GM12878 (cell line): ENCODE results near the gene OTOS. TPM values are rescaled to one million over a fixed set of nuclear protein-coding genes. Genes with fewer than 3 reads are reported as not detected.

Source experiments
- ATAC-seq: fragments of 200-7000 bp; cut with Tn5 transposase; 3 replicates; pipeline ENCODE4 v1.9.1; 2020; ENCODE audit warnings: mild to moderate bottlenecking, moderate library complexity
- BruUV-seq: library from RNA; stranded (reverse); fragments of 400-500 nt; replicated peaks from 2 replicates; lab custom pipeline; 2021; lab: Mats Ljungman, UMichigan
- CTCF ChIA-PET: fragments of 300-600 bp; sonication (Branson Sonifier 250); formaldehyde crosslinking; extraction: SDS; loops from one replicate; lab custom pipeline; 2021; ENCODE audit warnings: inconsistent platforms; lab: Yijun Ruan, JAX
- POLR2A ChIA-PET: fragments of 350-600 bp; formaldehyde crosslinking; extraction: SDS; loops from one replicate; lab custom pipeline; 2021; ENCODE audit warnings: inconsistent platforms; lab: Charles Lee
- RAD21 ChIA-PET: fragments of 300-600 bp; sonication (Branson Sonifier 250); formaldehyde crosslinking; loops from one replicate; lab custom pipeline; 2023; ENCODE audit warnings: antibody characterized with exemption; ENCODE audit not compliant: unreplicated experiment; lab: Charles Lee
- SMC1A ChIA-PET: fragments of 300-600 bp; sonication (Branson Sonifier 250); formaldehyde crosslinking; loops from one replicate; lab custom pipeline; 2023; ENCODE audit not compliant: unreplicated experiment, uncharacterized antibody; lab: Charles Lee
- DNase-seq: peaks from one replicate; pipeline ENCODE4 v3.0.0-alpha.2; 2011; ENCODE audit warnings: low read depth, low spot score
- FAIRE-seq: peaks from 3 replicates; lab custom pipeline; 2011; peaks lifted over from hg19 to GRCh38; lab: Jason Lieb, UNC
- H2AFZ ChIP-seq: 2 replicates; pipeline ENCODE4 v1.6.0; 2011; ENCODE audit warnings: low read depth, low read length, control low read depth; ENCODE audit not compliant: control insufficient read depth
- H3K27ac ChIP-seq: 2 replicates; pipeline ENCODE4 v1.5.1; 2011; ENCODE audit warnings: control low read depth; ENCODE audit not compliant: control insufficient read depth, insufficient read depth
- H3K27me3 ChIP-seq, 2 experiments: replicated peaks in 1 of 2; 2 replicates each; pipeline versions ENCODE4 v1.6.0 to v1.6.1; 2011; ENCODE audit warnings: low read length in 1 of 2; ENCODE audit not compliant: control insufficient read depth in 2 of 2, insufficient read depth in 2 of 2
- H3K36me3 ChIP-seq, 2 experiments: 2 replicates each; pipeline ENCODE4 v1.5.1; 2011; ENCODE audit warnings: low read length in 1 of 2; ENCODE audit not compliant: control insufficient read depth in 2 of 2, insufficient read depth in 2 of 2
- H3K4me1 ChIP-seq: 2 replicates; pipeline ENCODE4 v1.6.1; 2011; ENCODE audit warnings: mild to moderate bottlenecking, low read length, moderate library complexity, mixed read lengths; ENCODE audit not compliant: control insufficient read depth, insufficient read depth
- H3K4me2 ChIP-seq: 2 replicates; pipeline ENCODE4 v1.6.0; 2011; ENCODE audit warnings: control low read depth; ENCODE audit not compliant: control insufficient read depth, insufficient read depth
- H3K4me3 ChIP-seq: fragments of 200-600 bp; sonication (generic); 2 replicates; pipeline ENCODE4 v1.5.1; 2016
- H3K79me2 ChIP-seq: 2 replicates; pipeline ENCODE4 v1.6.0; 2011; ENCODE audit warnings: low read length; ENCODE audit not compliant: control insufficient read depth, insufficient read depth
- H3K9ac ChIP-seq: 2 replicates; pipeline ENCODE4 v1.8.0; 2011; ENCODE audit warnings: low read length, control low read depth, mixed read lengths; ENCODE audit not compliant: control insufficient read depth, insufficient read depth
- H3K9me3 ChIP-seq: replicated peaks from 3 replicates; pipeline ENCODE4 v1.5.1; 2011; ENCODE audit warnings: mild to moderate bottlenecking, low read length; ENCODE audit not compliant: control insufficient read depth, insufficient read depth
- H4K20me1 ChIP-seq: 2 replicates; pipeline ENCODE4 v1.6.0; 2011; ENCODE audit not compliant: control insufficient read depth, insufficient read depth
- BRCA1 ChIP-seq: IDR thresholded peaks from 2 replicates; pipeline ENCODE4 v1.6.1; 2011; ENCODE audit warnings: low read depth, low read length, improper control_type of control experiment
- FOS ChIP-seq: IDR thresholded peaks from 3 replicates; pipeline ENCODE4 v1.6.1; 2011; ENCODE audit warnings: borderline replicate concordance; ENCODE audit not compliant: insufficient read length; ENCODE audit errors: extremely low read depth
- GABPA ChIP-seq: IDR thresholded peaks from 2 replicates; pipeline ENCODE4 v1.6.1; 2014; ENCODE audit warnings: antibody characterized with exemption, low read depth, mild to moderate bottlenecking, inconsistent platforms
- HCFC1 ChIP-seq: fragments of 150-350 bp; IDR thresholded peaks from 2 replicates; pipeline ENCODE4 v1.6.1; 2014; ENCODE audit warnings: low read length
- NBN ChIP-seq: fragments of 450-650 bp; IDR thresholded peaks from 2 replicates; pipeline ENCODE4 v1.6.1; 2016
- PAX5 ChIP-seq: IDR thresholded peaks from 2 replicates; pipeline ENCODE4 v1.6.1; 2011; ENCODE audit warnings: low read depth, low read length, borderline replicate concordance
- RAD21 ChIP-seq: IDR thresholded peaks from 2 replicates; pipeline ENCODE4 v1.6.1; 2011; ENCODE audit warnings: mild to moderate bottlenecking, low read depth, low read length, moderate library complexity; ENCODE audit not compliant: insufficient read depth
- SMARCA5 ChIP-seq: fragments of 450-650 bp; IDR thresholded peaks from 2 replicates; pipeline ENCODE4 v1.6.1; 2017; ENCODE audit warnings: mild to moderate bottlenecking
- ZNF384 ChIP-seq: IDR thresholded peaks from 2 replicates; pipeline ENCODE4 v1.6.1; 2012; ENCODE audit warnings: low read depth, mild to moderate bottlenecking, low read length, improper control_type of control experiment, borderline replicate concordance
- ZZZ3 ChIP-seq: IDR thresholded peaks from 2 replicates; pipeline ENCODE4 v1.6.1; 2011; ENCODE audit warnings: low read depth; ENCODE audit not compliant: control insufficient read depth, insufficient read length
- WGBS: methylation state at CpG from one replicate; pipeline ENCODE4 v1.1.6; 2016; ENCODE audit warnings: low lambda C conversion rate; ENCODE audit not compliant: insufficient replicate concordance, insufficient coverage; ENCODE audit errors: missing lambda C conversion rate; 5-methylcytosine and 5-hydroxymethylcytosine counted together
- in situ Hi-C: fragments of 300-500 bp; cut with MboI; formaldehyde crosslinking; loops from 9 replicates; pipeline ENCODE4 v1.14.3; 2018; ENCODE audit warnings: mixed read lengths
- intact Hi-C: fragments of 100-400 bp; cut with micrococcal nuclease; formaldehyde crosslinking; loops from one replicate; pipeline ENCODE4 v1.14.2; 2022; ENCODE audit not compliant: unreplicated experiment
- polyA plus RNA-seq, 11 experiments: library from polyadenylated mRNA; depleted of rRNA in 4 of 11; unstranded in 6 of 11; stranded (reverse) in 5 of 11; fragments of >200 nt; fragmentation: Nextera tagmentation in 4 of 11; fragmentation: Illumina TruSeq in 1 of 11; extraction: Ambion mirVana in 4 of 11; extraction: Trizol in 1 of 11; gene quantifications; 1 replicate in 1 of 11; 2 replicates in 10 of 11; pipeline versions ENCODE4 v1.2.1 to v1.2.3, GENCODE V29; 2011 to 2016; ENCODE audit warnings: inconsistent platforms in 2 of 11, missing spikeins in 2 of 11, low read depth in 1 of 11
- total RNA-seq, 4 experiments: library from RNA; depleted of rRNA in 3 of 4; stranded (reverse); fragments of >200 nt in 3 of 4; fragmentation: Illumina TruSeq in 1 of 4; extraction: Trizol in 1 of 4; gene quantifications; 2 replicates each; pipeline versions ENCODE4 v1.2.1 to v1.2.3, GENCODE V29; 2013 to 2021
- TF ChIP-seq, protein P1 (sequence below): IDR thresholded peaks from 2 replicates; pipeline ENCODE4 v1.6.1; 2012; ENCODE audit warnings: low read length, inconsistent platforms
- TF ChIP-seq, protein P2 (sequence below): fragments of 450-650 bp; conservative IDR thresholded peaks from 2 replicates; pipeline ENCODE4 v1.6.1; 2017; ENCODE audit warnings: mild to moderate bottlenecking, moderate library complexity
- TF ChIP-seq, protein P3 (sequence below): IDR thresholded peaks from 2 replicates; pipeline ENCODE4 v1.6.1; 2012; ENCODE audit warnings: mild to moderate bottlenecking, low read depth, low read length
- TF ChIP-seq, protein P4 (sequence below): fragments of 150-350 bp; IDR thresholded peaks from 2 replicates; pipeline ENCODE4 v1.6.1; 2014; ENCODE audit warnings: mild to moderate bottlenecking, low read depth, low read length
- TF ChIP-seq, protein P5 (sequence below): IDR thresholded peaks from 2 replicates; pipeline ENCODE4 v1.6.1; 2012; ENCODE audit warnings: low read depth, low read length, improper control_type of control experiment

Gene OTOS
- total and polyA plus RNA-seq, 10 of the 15 experiments (the other 5 are each of a cell fraction or from before 2014, with no cell fraction given): not detected

DNA sequence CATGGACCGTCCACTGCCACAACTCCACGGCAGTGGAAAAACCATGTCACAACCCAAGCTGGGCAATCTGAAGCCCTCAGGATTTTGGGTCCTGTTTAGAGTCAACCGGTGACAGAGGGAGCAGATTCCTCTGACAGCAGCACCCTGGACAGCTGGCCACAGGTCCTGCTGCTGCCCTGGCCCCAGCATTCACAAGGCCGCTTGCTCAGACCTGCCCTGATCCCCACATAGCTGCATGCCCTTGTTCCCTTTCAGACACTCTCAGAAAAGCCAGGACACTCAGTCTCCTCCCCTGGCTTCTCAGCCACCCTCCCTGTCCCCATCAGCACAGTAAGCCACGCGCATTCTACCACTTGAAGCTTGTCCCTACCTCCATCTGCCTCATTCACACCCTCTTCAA lies 6.0 kb downstream of the OTOS start (continued):
- TF ChIP-seq, protein P1, sequence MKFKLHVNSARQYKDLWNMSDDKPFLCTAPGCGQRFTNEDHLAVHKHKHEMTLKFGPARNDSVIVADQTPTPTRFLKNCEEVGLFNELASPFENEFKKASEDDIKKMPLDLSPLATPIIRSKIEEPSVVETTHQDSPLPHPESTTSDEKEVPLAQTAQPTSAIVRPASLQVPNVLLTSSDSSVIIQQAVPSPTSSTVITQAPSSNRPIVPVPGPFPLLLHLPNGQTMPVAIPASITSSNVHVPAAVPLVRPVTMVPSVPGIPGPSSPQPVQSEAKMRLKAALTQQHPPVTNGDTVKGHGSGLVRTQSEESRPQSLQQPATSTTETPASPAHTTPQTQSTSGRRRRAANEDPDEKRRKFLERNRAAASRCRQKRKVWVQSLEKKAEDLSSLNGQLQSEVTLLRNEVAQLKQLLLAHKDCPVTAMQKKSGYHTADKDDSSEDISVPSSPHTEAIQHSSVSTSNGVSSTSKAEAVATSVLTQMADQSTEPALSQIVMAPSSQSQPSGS: no peak
- TF ChIP-seq BRCA1 (no peak), PAX5 (no peak), GABPA (no peak), HCFC1 (no peak)
- TF ChIP-seq, protein P2, sequence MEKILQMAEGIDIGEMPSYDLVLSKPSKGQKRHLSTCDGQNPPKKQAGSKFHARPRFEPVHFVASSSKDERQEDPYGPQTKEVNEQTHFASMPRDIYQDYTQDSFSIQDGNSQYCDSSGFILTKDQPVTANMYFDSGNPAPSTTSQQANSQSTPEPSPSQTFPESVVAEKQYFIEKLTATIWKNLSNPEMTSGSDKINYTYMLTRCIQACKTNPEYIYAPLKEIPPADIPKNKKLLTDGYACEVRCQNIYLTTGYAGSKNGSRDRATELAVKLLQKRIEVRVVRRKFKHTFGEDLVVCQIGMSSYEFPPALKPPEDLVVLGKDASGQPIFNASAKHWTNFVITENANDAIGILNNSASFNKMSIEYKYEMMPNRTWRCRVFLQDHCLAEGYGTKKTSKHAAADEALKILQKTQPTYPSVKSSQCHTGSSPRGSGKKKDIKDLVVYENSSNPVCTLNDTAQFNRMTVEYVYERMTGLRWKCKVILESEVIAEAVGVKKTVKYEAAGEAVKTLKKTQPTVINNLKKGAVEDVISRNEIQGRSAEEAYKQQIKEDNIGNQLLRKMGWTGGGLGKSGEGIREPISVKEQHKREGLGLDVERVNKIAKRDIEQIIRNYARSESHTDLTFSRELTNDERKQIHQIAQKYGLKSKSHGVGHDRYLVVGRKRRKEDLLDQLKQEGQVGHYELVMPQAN: no peak

DNA sequence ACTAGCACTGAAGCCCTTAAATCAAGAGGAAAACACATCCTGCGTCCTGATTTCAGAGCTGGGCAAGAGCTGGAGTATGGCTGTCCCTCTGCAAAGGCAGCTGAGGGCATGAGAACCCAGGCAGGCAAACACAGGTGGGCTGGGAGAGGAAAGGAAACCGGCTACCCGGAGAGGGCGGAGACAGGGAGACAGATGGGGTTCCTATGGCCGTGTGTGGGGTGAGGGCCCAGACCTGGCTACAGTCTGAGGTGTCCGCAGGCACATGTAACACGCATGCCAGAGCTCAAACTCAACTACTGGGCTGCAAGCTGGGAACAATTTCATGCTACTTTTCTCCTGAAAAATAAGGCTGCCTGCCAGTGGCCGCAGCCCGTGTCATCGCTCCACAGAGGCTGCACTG lies 7.1 kb downstream of the OTOS start:
- Histone ChIP-seq H3K36me3 (peaks cover 18 to 26% of the 10 kb centered on the region in 2 experiments; a peak in 3 of 4 replicates), H4K20me1 (no peaks in the 10 kb centered on the region), H3K27me3 (no peaks in the 10 kb centered on the region), H3K4me2 (no peak overlapping the region), H3K9ac (no peak overlapping the region), H3K27ac (no peak overlapping the region), H3K4me3 (no peak overlapping the region), H3K9me3 (no peaks in the 10 kb centered on the region), H3K79me2 (peaks cover 19% of the 10 kb centered on the region), H2AFZ (no peak overlapping the region), H3K4me1 (no peaks in the 10 kb centered on the region; the same call in 1 of the 2 replicates)
- 95% methylated on average over 10 of the region's 10 CpGs for WGBS
- ChIA-PET RAD21 (no interaction called here), SMC1A (no interaction called here), POLR2A (no interaction called here), CTCF (no interaction called here)
- in situ Hi-C loops (no loop called here), intact Hi-C loops (no loop called here)
- no TSS peak for BruUV-seq
- ATAC-seq: no peak
- FAIRE-seq: no peak
- DNase-seq: no peak
- TF ChIP-seq, protein P3, sequence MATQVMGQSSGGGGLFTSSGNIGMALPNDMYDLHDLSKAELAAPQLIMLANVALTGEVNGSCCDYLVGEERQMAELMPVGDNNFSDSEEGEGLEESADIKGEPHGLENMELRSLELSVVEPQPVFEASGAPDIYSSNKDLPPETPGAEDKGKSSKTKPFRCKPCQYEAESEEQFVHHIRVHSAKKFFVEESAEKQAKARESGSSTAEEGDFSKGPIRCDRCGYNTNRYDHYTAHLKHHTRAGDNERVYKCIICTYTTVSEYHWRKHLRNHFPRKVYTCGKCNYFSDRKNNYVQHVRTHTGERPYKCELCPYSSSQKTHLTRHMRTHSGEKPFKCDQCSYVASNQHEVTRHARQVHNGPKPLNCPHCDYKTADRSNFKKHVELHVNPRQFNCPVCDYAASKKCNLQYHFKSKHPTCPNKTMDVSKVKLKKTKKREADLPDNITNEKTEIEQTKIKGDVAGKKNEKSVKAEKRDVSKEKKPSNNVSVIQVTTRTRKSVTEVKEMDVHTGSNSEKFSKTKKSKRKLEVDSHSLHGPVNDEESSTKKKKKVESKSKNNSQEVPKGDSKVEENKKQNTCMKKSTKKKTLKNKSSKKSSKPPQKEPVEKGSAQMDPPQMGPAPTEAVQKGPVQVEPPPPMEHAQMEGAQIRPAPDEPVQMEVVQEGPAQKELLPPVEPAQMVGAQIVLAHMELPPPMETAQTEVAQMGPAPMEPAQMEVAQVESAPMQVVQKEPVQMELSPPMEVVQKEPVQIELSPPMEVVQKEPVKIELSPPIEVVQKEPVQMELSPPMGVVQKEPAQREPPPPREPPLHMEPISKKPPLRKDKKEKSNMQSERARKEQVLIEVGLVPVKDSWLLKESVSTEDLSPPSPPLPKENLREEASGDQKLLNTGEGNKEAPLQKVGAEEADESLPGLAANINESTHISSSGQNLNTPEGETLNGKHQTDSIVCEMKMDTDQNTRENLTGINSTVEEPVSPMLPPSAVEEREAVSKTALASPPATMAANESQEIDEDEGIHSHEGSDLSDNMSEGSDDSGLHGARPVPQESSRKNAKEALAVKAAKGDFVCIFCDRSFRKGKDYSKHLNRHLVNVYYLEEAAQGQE: no peak
- TF ChIP-seq, protein P4, sequence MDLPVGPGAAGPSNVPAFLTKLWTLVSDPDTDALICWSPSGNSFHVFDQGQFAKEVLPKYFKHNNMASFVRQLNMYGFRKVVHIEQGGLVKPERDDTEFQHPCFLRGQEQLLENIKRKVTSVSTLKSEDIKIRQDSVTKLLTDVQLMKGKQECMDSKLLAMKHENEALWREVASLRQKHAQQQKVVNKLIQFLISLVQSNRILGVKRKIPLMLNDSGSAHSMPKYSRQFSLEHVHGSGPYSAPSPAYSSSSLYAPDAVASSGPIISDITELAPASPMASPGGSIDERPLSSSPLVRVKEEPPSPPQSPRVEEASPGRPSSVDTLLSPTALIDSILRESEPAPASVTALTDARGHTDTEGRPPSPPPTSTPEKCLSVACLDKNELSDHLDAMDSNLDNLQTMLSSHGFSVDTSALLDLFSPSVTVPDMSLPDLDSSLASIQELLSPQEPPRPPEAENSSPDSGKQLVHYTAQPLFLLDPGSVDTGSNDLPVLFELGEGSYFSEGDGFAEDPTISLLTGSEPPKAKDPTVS: no peak
- TF ChIP-seq FOS (no peak), ZNF384 (no peak), RAD21 (no peak), ZZZ3 (no peak), SMARCA5 (no peak), NBN (no peak)
- TF ChIP-seq, protein P5, sequence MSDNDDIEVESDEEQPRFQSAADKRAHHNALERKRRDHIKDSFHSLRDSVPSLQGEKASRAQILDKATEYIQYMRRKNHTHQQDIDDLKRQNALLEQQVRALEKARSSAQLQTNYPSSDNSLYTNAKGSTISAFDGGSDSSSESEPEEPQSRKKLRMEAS: no peak
